ENCODE results near the gene CARMIL1. TPM values are rescaled to one million over a fixed set of nuclear protein-coding genes. Genes with fewer than 3 reads are reported as not detected.

Gene CARMIL1
- total and polyA plus RNA-seq, 10 of the 15 experiments (the other 5 are each of a cell fraction or from before 2014, with no cell fraction given): 6.4 to 18.1 (median 10.3) TPM

DNA sequence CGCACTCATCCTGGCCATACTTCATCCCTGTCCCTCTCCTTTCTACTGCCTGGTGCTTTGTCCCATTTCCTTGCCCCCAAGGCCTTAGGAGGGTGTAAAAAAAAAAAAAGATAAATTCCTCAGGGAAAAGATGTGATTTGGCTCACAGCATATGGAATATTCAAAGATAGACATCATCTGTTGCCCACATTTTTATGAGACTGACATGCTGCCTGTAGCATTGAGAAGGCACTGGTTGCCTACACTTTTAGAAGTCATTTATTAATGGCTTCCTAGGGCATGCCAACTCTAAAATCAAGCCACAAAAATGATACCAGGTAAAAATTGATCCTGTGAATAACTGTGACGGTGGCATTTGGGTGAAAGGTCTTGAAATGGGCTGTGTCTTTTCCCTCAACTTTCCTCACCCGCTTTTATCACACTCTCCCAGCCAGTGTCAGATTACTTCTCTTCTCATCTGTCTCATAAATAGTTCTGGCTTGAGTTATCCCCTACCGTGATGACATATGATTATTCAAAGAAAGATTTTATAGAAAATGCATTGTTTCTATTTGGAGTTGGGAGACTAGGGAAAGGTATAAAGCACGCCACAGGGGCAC lies 139.4 kb downstream of the CARMIL1 start:
- no peak overlapping the region for H3K9ac ChIP-seq (ENCODE audit: control insufficient read depth, insufficient read depth, low read length)
- no peak overlapping the region for H3K4me3 ChIP-seq
- SMC1A ChIA-PET (ENCODE audit: uncharacterized antibody, unreplicated experiment): interaction anchor here (1.0 to 4.2 kb wide), 5 partner anchors 8 to 71 kb away, joined by 3 to 26 read pairs (median 4); no protein-coding TSS in a partner anchor
- no TSS peak for BruUV-seq (replicated peaks)
- no peaks in the 10 kb centered on the region for H4K20me1 ChIP-seq (ENCODE audit: control insufficient read depth, insufficient read depth)
- intact Hi-C loops (cut with micrococcal nuclease; ENCODE audit: unreplicated experiment) (no loop called here), in situ Hi-C loops (cut with MboI) (no loop called here)
- DNase-seq (ENCODE audit: low read depth, low spot score): no peak
- ATAC-seq: no peak
- POLR2A ChIA-PET: no interaction called here
- RAD21 ChIA-PET (ENCODE audit: unreplicated experiment): no interaction called here
- no peaks in the 10 kb centered on the region for H3K36me3 ChIP-seq (ENCODE audit: control insufficient read depth in 2 of 2, insufficient read depth in 2 of 2, low read length in 1 of 2)
- H3K79me2 ChIP-seq (ENCODE audit: control insufficient read depth, insufficient read depth, low read length): no peaks in the 10 kb centered on the region
- no peak for FAIRE-seq
- no peaks in the 10 kb centered on the region for H3K4me1 ChIP-seq (ENCODE audit: control insufficient read depth, insufficient read depth, low read length)
- no peaks in the 10 kb centered on the region for H3K27me3 ChIP-seq (replicated peaks in 1 of 2; ENCODE audit: control insufficient read depth in 2 of 2, insufficient read depth in 2 of 2, low read length in 1 of 2)
- H3K9me3 ChIP-seq (replicated peaks; ENCODE audit: control insufficient read depth, insufficient read depth, low read length): no peaks in the 10 kb centered on the region; the same call in 2 of the 3 replicates
- H2AFZ ChIP-seq (ENCODE audit: control insufficient read depth, low read depth, low read length): no peak overlapping the region
- CTCF ChIA-PET: interaction anchor here (1.3 to 2.3 kb wide), 3 partner anchors 8 to 14 kb away, joined by 3 to 7 read pairs (median 5); no protein-coding TSS in a partner anchor
- no peak overlapping the region for H3K27ac ChIP-seq (ENCODE audit: control insufficient read depth, insufficient read depth)
- WGBS (ENCODE audit: insufficient coverage, insufficient replicate concordance, low lambda C conversion rate, missing lambda C conversion rate): 26% methylated on average over 5 of the region's 5 CpGs
- no peak overlapping the region for H3K4me2 ChIP-seq (ENCODE audit: control insufficient read depth, insufficient read depth)
- TF ChIP-seq, protein P1, sequence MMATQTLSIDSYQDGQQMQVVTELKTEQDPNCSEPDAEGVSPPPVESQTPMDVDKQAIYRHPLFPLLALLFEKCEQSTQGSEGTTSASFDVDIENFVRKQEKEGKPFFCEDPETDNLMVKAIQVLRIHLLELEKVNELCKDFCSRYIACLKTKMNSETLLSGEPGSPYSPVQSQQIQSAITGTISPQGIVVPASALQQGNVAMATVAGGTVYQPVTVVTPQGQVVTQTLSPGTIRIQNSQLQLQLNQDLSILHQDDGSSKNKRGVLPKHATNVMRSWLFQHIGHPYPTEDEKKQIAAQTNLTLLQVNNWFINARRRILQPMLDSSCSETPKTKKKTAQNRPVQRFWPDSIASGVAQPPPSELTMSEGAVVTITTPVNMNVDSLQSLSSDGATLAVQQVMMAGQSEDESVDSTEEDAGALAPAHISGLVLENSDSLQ (IDR thresholded peaks at IDR 0.05): no peak
- TF ChIP-seq ZNF217 (IDR thresholded peaks at IDR 0.05) (no peak), CREB1 (IDR thresholded peaks at IDR 0.05; ENCODE audit: low read depth) (no peak), PAX5 (IDR thresholded peaks at IDR 0.05; ENCODE audit: borderline replicate concordance, low read depth, low read length) (no peak), MXI1 (IDR thresholded peaks at IDR 0.05; ENCODE audit: low read depth, low read length) (no peak), NFYB (IDR thresholded peaks at IDR 0.05; ENCODE audit: insufficient read depth, low read depth, low read length) (no peak), RFX5 (IDR thresholded peaks at IDR 0.05; ENCODE audit: low read depth, low read length) (no peak), NRF1 (conservative IDR thresholded peaks at IDR 0.05; ENCODE audit: low read depth, low read length) (no peak), CEBPB (IDR thresholded peaks at IDR 0.05; ENCODE audit: borderline replicate concordance in 1 of 2, low read depth in 2 of 2, low read length in 2 of 2) (no peak), ZBED1 (IDR thresholded peaks at IDR 0.05; ENCODE audit: borderline replicate concordance) (no peak), TCF12 (IDR thresholded peaks at IDR 0.05; ENCODE audit: low read depth, low read length) (no peak)
- TF ChIP-seq, protein P2, sequence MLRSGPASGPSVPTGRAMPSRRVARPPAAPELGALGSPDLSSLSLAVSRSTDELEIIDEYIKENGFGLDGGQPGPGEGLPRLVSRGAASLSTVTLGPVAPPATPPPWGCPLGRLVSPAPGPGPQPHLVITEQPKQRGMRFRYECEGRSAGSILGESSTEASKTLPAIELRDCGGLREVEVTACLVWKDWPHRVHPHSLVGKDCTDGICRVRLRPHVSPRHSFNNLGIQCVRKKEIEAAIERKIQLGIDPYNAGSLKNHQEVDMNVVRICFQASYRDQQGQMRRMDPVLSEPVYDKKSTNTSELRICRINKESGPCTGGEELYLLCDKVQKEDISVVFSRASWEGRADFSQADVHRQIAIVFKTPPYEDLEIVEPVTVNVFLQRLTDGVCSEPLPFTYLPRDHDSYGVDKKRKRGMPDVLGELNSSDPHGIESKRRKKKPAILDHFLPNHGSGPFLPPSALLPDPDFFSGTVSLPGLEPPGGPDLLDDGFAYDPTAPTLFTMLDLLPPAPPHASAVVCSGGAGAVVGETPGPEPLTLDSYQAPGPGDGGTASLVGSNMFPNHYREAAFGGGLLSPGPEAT (IDR thresholded peaks at IDR 0.05; ENCODE audit: low read depth): no peak
- TF ChIP-seq, protein P3, sequence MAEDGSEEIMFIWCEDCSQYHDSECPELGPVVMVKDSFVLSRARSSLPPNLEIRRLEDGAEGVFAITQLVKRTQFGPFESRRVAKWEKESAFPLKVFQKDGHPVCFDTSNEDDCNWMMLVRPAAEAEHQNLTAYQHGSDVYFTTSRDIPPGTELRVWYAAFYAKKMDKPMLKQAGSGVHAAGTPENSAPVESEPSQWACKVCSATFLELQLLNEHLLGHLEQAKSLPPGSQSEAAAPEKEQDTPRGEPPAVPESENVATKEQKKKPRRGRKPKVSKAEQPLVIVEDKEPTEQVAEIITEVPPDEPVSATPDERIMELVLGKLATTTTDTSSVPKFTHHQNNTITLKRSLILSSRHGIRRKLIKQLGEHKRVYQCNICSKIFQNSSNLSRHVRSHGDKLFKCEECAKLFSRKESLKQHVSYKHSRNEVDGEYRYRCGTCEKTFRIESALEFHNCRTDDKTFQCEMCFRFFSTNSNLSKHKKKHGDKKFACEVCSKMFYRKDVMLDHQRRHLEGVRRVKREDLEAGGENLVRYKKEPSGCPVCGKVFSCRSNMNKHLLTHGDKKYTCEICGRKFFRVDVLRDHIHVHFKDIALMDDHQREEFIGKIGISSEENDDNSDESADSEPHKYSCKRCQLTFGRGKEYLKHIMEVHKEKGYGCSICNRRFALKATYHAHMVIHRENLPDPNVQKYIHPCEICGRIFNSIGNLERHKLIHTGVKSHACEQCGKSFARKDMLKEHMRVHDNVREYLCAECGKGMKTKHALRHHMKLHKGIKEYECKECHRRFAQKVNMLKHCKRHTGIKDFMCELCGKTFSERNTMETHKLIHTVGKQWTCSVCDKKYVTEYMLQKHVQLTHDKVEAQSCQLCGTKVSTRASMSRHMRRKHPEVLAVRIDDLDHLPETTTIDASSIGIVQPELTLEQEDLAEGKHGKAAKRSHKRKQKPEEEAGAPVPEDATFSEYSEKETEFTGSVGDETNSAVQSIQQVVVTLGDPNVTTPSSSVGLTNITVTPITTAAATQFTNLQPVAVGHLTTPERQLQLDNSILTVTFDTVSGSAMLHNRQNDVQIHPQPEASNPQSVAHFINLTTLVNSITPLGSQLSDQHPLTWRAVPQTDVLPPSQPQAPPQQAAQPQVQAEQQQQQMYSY (CRISPR knock-in tag; IDR thresholded peaks at IDR 0.05): no peak
- TF ChIP-seq, protein P4, sequence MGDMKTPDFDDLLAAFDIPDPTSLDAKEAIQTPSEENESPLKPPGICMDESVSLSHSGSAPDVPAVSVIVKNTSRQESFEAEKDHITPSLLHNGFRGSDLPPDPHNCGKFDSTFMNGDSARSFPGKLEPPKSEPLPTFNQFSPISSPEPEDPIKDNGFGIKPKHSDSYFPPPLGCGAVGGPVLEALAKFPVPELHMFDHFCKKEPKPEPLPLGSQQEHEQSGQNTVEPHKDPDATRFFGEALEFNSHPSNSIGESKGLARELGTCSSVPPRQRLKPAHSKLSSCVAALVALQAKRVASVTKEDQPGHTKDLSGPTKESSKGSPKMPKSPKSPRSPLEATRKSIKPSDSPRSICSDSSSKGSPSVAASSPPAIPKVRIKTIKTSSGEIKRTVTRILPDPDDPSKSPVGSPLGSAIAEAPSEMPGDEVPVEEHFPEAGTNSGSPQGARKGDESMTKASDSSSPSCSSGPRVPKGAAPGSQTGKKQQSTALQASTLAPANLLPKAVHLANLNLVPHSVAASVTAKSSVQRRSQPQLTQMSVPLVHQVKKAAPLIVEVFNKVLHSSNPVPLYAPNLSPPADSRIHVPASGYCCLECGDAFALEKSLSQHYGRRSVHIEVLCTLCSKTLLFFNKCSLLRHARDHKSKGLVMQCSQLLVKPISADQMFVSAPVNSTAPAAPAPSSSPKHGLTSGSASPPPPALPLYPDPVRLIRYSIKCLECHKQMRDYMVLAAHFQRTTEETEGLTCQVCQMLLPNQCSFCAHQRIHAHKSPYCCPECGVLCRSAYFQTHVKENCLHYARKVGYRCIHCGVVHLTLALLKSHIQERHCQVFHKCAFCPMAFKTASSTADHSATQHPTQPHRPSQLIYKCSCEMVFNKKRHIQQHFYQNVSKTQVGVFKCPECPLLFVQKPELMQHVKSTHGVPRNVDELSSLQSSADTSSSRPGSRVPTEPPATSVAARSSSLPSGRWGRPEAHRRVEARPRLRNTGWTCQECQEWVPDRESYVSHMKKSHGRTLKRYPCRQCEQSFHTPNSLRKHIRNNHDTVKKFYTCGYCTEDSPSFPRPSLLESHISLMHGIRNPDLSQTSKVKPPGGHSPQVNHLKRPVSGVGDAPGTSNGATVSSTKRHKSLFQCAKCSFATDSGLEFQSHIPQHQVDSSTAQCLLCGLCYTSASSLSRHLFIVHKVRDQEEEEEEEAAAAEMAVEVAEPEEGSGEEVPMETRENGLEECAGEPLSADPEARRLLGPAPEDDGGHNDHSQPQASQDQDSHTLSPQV (IDR thresholded peaks at IDR 0.05): no peak
